Measurements from ENCODE around the gene AGBL4.

Gene AGBL4

GRCh38 chr1:48493970-48494769, 1529.6 kb downstream of the AGBL4 start:
- DNase-seq: no peak
- no peak overlapping the region for H3K4me3 ChIP-seq (ENCODE audit: low read depth, low read length)
- H3K27ac ChIP-seq: no peak overlapping the region

GRCh38 chr1:48493041-48493440, 1530.7 kb downstream of the AGBL4 start:
- TF ChIP-seq CTCF (IDR thresholded peaks at IDR 0.05; ENCODE audit: low read depth, low read length): no peak
- no peak overlapping the region for H3K27ac ChIP-seq
- no peak for DNase-seq

More at GRCh38 chr1:48493970-48494769, 1529.6 kb downstream of the AGBL4 start:
- H3K27me3 ChIP-seq (ENCODE audit: insufficient read depth, low read depth, severe bottlenecking): no peaks in the 10 kb centered on the region
- H3K36me3 ChIP-seq: no peaks in the 10 kb centered on the region
- no peak for TF ChIP-seq CTCF (IDR thresholded peaks at IDR 0.05; ENCODE audit: low read depth, low read length)
- H3K9me3 ChIP-seq (ENCODE audit: severe bottlenecking): no peaks in the 10 kb centered on the region

GRCh38 chr1:48492392-48492791, 1531.4 kb downstream of the AGBL4 start:
- no peak for DNase-seq
- H3K27me3 ChIP-seq (ENCODE audit: insufficient read depth, low read depth, severe bottlenecking): no peaks in the 10 kb centered on the region

More at GRCh38 chr1:48493041-48493440, 1530.7 kb downstream of the AGBL4 start:
- Histone ChIP-seq H3K9me3 (ENCODE audit: severe bottlenecking) (no peaks in the 10 kb centered on the region), H3K36me3 (no peaks in the 10 kb centered on the region), H3K27me3 (ENCODE audit: insufficient read depth, low read depth, severe bottlenecking) (no peaks in the 10 kb centered on the region), H3K4me3 (ENCODE audit: low read depth, low read length) (no peak overlapping the region)

GRCh38 chr1:48488721-48489120, 1535.0 kb downstream of the AGBL4 start:
- no peak for DNase-seq
- TF ChIP-seq CTCF (IDR thresholded peaks at IDR 0.05; ENCODE audit: low read depth, low read length): no peak
- Histone ChIP-seq H3K4me3 (ENCODE audit: low read depth, low read length) (no peak overlapping the region), H3K27me3 (ENCODE audit: insufficient read depth, low read depth, severe bottlenecking) (no peaks in the 10 kb centered on the region), H3K36me3 (no peaks in the 10 kb centered on the region), H3K9me3 (ENCODE audit: severe bottlenecking) (no peaks in the 10 kb centered on the region), H3K27ac (no peak overlapping the region)

More at GRCh38 chr1:48492392-48492791, 1531.4 kb downstream of the AGBL4 start:
- H3K4me3 ChIP-seq (ENCODE audit: low read depth, low read length): no peak overlapping the region
- no peaks in the 10 kb centered on the region for H3K36me3 ChIP-seq
- TF ChIP-seq CTCF (IDR thresholded peaks at IDR 0.05; ENCODE audit: low read depth, low read length): no peak
- H3K9me3 ChIP-seq (ENCODE audit: severe bottlenecking): no peaks in the 10 kb centered on the region
- H3K27ac ChIP-seq: no peak overlapping the region
